ENCODE measurements around the gene ZNF655. TPM values are rescaled to one million over a fixed set of nuclear protein-coding genes. Genes with fewer than 3 reads are reported as not detected.

The ZNF655 gene
- total and polyA plus RNA-seq, 2 of the 4 experiments (the other 2 are of a cell fraction), result 49.6 to 54.7 TPM

- no peak overlapping the region for H2BK5ac ChIP-seq (ENCODE audit: low read depth, low read length, poor library complexity, severe bottlenecking)
- H3K9me3 ChIP-seq (ENCODE audit: control insufficient read depth, insufficient read depth, low read length), result no peaks in the 10 kb centered on the region
- H3K56ac ChIP-seq (ENCODE audit: extremely low read depth, insufficient read depth, low read length), result no peak overlapping the region
- H2BK15ac ChIP-seq (ENCODE audit: low read depth, low read length), result no peak overlapping the region
- dilution Hi-C loops (cut with HindIII; ENCODE audit: low sequenced_read_pairs, unreplicated experiment), result no loop called here
- H3K79me1 ChIP-seq (ENCODE audit: low read depth in 1 of 2, low read length in 2 of 2), result no peaks in the 10 kb centered on the region
- no peak overlapping the region for H3K14ac ChIP-seq (replicated peaks; ENCODE audit: low read depth, low read length)
- no peak overlapping the region for H2AFZ ChIP-seq (replicated peaks; ENCODE audit: low read length, poor library complexity)
- no peak overlapping the region for H3K18ac ChIP-seq (ENCODE audit: low read depth, low read length)
- no peak overlapping the region for H3K4me2 ChIP-seq (ENCODE audit: low read depth, low read length)
- no peak for TF ChIP-seq CTCF (conservative IDR thresholded peaks at IDR 0.05; ENCODE audit: low read depth, low read length)
- TF ChIP-seq FOS (IDR thresholded peaks at IDR 0.05; ENCODE audit: low read depth, low read length), result no peak
- H3K9me1 ChIP-seq (ENCODE audit: insufficient read depth, low read length), result no peaks in the 10 kb centered on the region
- no peak overlapping the region for H4K91ac ChIP-seq (ENCODE audit: insufficient read depth, low read depth, low read length)
- ChIA-PET CTCF (no interaction called here), POLR2A (ENCODE audit: unreplicated experiment) (no interaction called here)
- H4K20me1 ChIP-seq (ENCODE audit: insufficient read depth, low read length), result no peaks in the 10 kb centered on the region
- no peak overlapping the region for H4K8ac ChIP-seq (ENCODE audit: low read depth in 2 of 2, low read length in 2 of 2)
- H3K36me3 ChIP-seq (ENCODE audit: control insufficient read depth, insufficient read depth, low read length), result no peaks in the 10 kb centered on the region
- WGBS, 2 experiments (ENCODE audit: extremely low coverage in 2 of 2, insufficient read length in 1 of 2), result no CpG with 5 or more reads among the region's 1 CpG
- no TSS peak for BruUV-seq (replicated peaks)
- H2BK20ac ChIP-seq (ENCODE audit: low read depth, low read length), result no peak overlapping the region
- no peak overlapping the region for H2AK9ac ChIP-seq (replicated peaks; ENCODE audit: low read depth, low read length, poor library complexity)
- no peak overlapping the region for H4K5ac ChIP-seq (ENCODE audit: low read depth, low read length)
- no peak for DNase-seq
- in situ Hi-C loops (cut with MboI; ENCODE audit: low sequenced_read_pairs), result no loop called here
- no peak overlapping the region for H2BK120ac ChIP-seq (ENCODE audit: low read depth, low read length)
- H3K4ac ChIP-seq (ENCODE audit: low read depth, low read length), result no peak overlapping the region
- H3K23ac ChIP-seq (ENCODE audit: low read depth, low read length), result no peak overlapping the region
- no peaks in the 10 kb centered on the region for H3K4me1 ChIP-seq (ENCODE audit: control insufficient read depth, insufficient read depth, low read length)
- H3K27me3 ChIP-seq (ENCODE audit: control insufficient read depth, insufficient read depth, low read length), result no peaks in the 10 kb centered on the region
- no peak overlapping the region for H3K27ac ChIP-seq (ENCODE audit: insufficient read depth, low read length)
- H3K4me3 ChIP-seq (ENCODE audit: insufficient read depth, low read depth, low read length), result no peak overlapping the region
- no peak overlapping the region for H3K9ac ChIP-seq (ENCODE audit: low read depth, low read length)
- intact Hi-C loops (cut with micrococcal nuclease), result no loop called here
- no peak overlapping the region for H2AK5ac ChIP-seq (ENCODE audit: low read depth, low read length)
- ATAC-seq (ENCODE audit: low read depth), result no peak
Observed at GRCh38 chr7:99596408-99596955, 38.0 kb downstream of the ZNF655 start.

Measured in IMR-90 (cell line).